AG04449 (cell line): Measurements from ENCODE around the gene MAML2.

Source experiments
- CTCF ChIA-PET: fragments of 350-600 bp; formaldehyde crosslinking; extraction: SDS; loops from one replicate; lab custom pipeline; 2021; ENCODE audit warnings: antibody characterized with exemption; lab: Yijun Ruan, JAX
- POLR2A ChIA-PET: fragments of 400-600, 350-600 bp; formaldehyde crosslinking; extraction: SDS; loops from one replicate; lab custom pipeline; 2020; ENCODE audit warnings: antibody characterized with exemption, inconsistent platforms; lab: Yijun Ruan, JAX
- DNase-seq: peaks from one replicate; pipeline ENCODE4 v3.0.0-alpha.2; 2010; ENCODE audit warnings: low read depth, low spot score
- H3K4me3 ChIP-seq: 2 replicates; pipeline ENCODE4 v1.5.1; 2011; ENCODE audit warnings: low read depth, mild to moderate bottlenecking, control low read depth, low read length
- CTCF ChIP-seq: IDR thresholded peaks from one replicate; pipeline ENCODE4 v1.5.1; 2011; ENCODE audit warnings: mild to moderate bottlenecking, moderate library complexity, low read length, control low read depth, inconsistent platforms; ENCODE audit not compliant: insufficient read depth; ENCODE audit errors: missing control alignments

The MAML2 gene

GRCh38 chr11:96310236-96310635 is 32.8 kb downstream of the MAML2 start:
- ChIA-PET POLR2A (interaction anchor here (0.6 kb wide), 1 partner anchor 295 kb away, joined by 4 read pairs; no protein-coding TSS in a partner anchor), CTCF (interaction anchor here (0.9 to 1.4 kb wide), 2 partner anchors 255 to 474 kb away, joined by 3 to 4 read pairs; no protein-coding TSS in a partner anchor)
- no peak overlapping the region for H3K4me3 ChIP-seq
- TF ChIP-seq CTCF = no peak
- no peak for DNase-seq

GRCh38 chr11:96309643-96310017 is 33.4 kb downstream of the MAML2 start:
- ChIA-PET POLR2A (interaction anchor here (0.6 kb wide), 1 partner anchor 294 kb away, joined by 4 read pairs; no protein-coding TSS in a partner anchor), CTCF (interaction anchor here (0.9 to 1.7 kb wide), 3 partner anchors 22 to 473 kb away, joined by 3 to 4 read pairs (median 4); no protein-coding TSS in a partner anchor)
- H3K4me3 ChIP-seq = no peak overlapping the region
- no peak for TF ChIP-seq CTCF
- no peak for DNase-seq

GRCh38 chr11:96309016-96309642 is 33.9 kb downstream of the MAML2 start:
- TF ChIP-seq CTCF = no peak
- no peak for DNase-seq
- ChIA-PET CTCF (interaction anchor here (0.9 to 1.7 kb wide), 4 partner anchors 13 to 473 kb away, joined by 3 to 4 read pairs (median 4); no protein-coding TSS in a partner anchor), POLR2A (interaction anchor here (1.0 kb wide), 1 partner anchor 30 kb away, joined by 3 read pairs; no protein-coding TSS in a partner anchor)
- H3K4me3 ChIP-seq = no peak overlapping the region

GRCh38 chr11:96307776-96308140 is 35.2 kb downstream of the MAML2 start:
- CTCF ChIA-PET = interaction anchor here (1.1 to 1.7 kb wide), 4 partner anchors 20 to 43 kb away, joined by 3 to 4 read pairs (median 4); no protein-coding TSS in a partner anchor
- POLR2A ChIA-PET = interaction anchor here (1.2 to 1.5 kb wide), 3 partner anchors 32 to 152 kb away, joined by 5 to 9 read pairs (median 8); partner anchors contain the start of gene MAML2
- peak; percentile 66 for DNase-seq
- TF ChIP-seq CTCF = no peak
- peak overlapping the region; percentile 45 for H3K4me3 ChIP-seq

- DNase-seq = peak; percentile 95
- peak overlapping the region; percentile 45 for H3K4me3 ChIP-seq
- POLR2A ChIA-PET = interaction anchor here (1.2 to 1.5 kb wide), 3 partner anchors 33 to 151 kb away, joined by 5 to 9 read pairs (median 8); partner anchors contain the start of gene MAML2
- TF ChIP-seq CTCF = no peak
- CTCF ChIA-PET = interaction anchor here (1.1 to 1.5 kb wide), 3 partner anchors 31 to 42 kb away, joined by 3 to 4 read pairs (median 3); no protein-coding TSS in a partner anchor
Observed at GRCh38 chr11:96306933-96307775, 35.8 kb downstream of the MAML2 start.

GRCh38 chr11:96306600-96306932 is 36.4 kb downstream of the MAML2 start:
- no peak for TF ChIP-seq CTCF
- POLR2A ChIA-PET = interaction anchor here (1.2 to 1.5 kb wide), 3 partner anchors 33 to 151 kb away, joined by 5 to 9 read pairs (median 8); partner anchors contain the start of gene MAML2

More at GRCh38 chr11:96306600-96306932, 36.4 kb downstream of the MAML2 start:
- no peak for DNase-seq
- H3K4me3 ChIP-seq = peak overlapping the region; percentile 29
- CTCF ChIA-PET = interaction anchor here (1.1 to 1.5 kb wide), 3 partner anchors 32 to 42 kb away, joined by 3 to 4 read pairs (median 3); no protein-coding TSS in a partner anchor
